Esophagus muscularis mucosa (tissue), 4 donors: ENCODE results near the gene C3orf22. TPM values are rescaled to one million over a fixed set of nuclear protein-coding genes. Genes with fewer than 3 reads are reported as not detected.

Experiments used
- DNase-seq: peaks from one replicate; pipeline ENCODE4 v3.0.0-alpha.2; 2017; ENCODE audit errors: extremely low spot score
- H3K27ac ChIP-seq, 4 donors: fragments of 200-600 bp; sonication (generic); replicated peaks in 1 of 4; 1 replicate in 3 of 4; 2 replicates in 1 of 4; pipeline ENCODE4 v1.5.1; 2016 to 2019; ENCODE audit warnings: mild to moderate bottlenecking in 1 of 4
- H3K27me3 ChIP-seq, 4 donors: fragments of 200-600 bp; sonication (generic); one replicate each; pipeline versions ENCODE4 v1.5.1 to v1.6.0; 2016 to 2019
- H3K36me3 ChIP-seq, 4 donors: fragments of 200-600 bp; sonication (generic); one replicate each; pipeline ENCODE4 v1.5.1; 2016 to 2019
- H3K4me1 ChIP-seq, 4 donors: fragments of 200-600 bp; sonication (generic); one replicate each; pipeline ENCODE4 v1.5.1; 2016 to 2019
- H3K4me3 ChIP-seq, 4 donors: fragments of 200-600 bp; sonication (generic); 1 replicate in 2 of 4; 2 replicates in 2 of 4; pipeline ENCODE4 v1.5.1; 2016 to 2019; ENCODE audit warnings: mild to moderate bottlenecking in 4 of 4, moderate library complexity in 1 of 4
- H3K9me3 ChIP-seq, 4 donors: fragments of 200-600 bp; sonication (generic); 1 replicate in 3 of 4; 2 replicates in 1 of 4; pipeline ENCODE4 v1.5.1; 2016 to 2019
- CTCF ChIP-seq, 3 experiments: fragments of 200-600 bp in 2 of 3; fragments of 450-650 bp in 1 of 3; sonication (generic) in 2 of 3; IDR thresholded peaks; one replicate each; pipeline ENCODE4 v1.5.1; 2017 to 2019; ENCODE audit warnings: antibody characterized with exemption in 3 of 3, mild to moderate bottlenecking in 2 of 3, moderate library complexity in 1 of 3
- EP300 ChIP-seq: sonication (generic); formaldehyde crosslinking; IDR thresholded peaks from one replicate; pipeline ENCODE4 v1.6.1; 2017; ENCODE audit warnings: antibody characterized with exemption
- POLR2A ChIP-seq: fragments of 450-650 bp; IDR thresholded peaks from one replicate; pipeline ENCODE4 v1.6.1; 2017; ENCODE audit warnings: antibody characterized with exemption, moderate library complexity, mild to moderate bottlenecking, low read depth
- POLR2AphosphoS5 ChIP-seq, 2 donors: sonication (generic); formaldehyde crosslinking; IDR thresholded peaks; one replicate each; pipeline ENCODE4 v1.6.1; 2017; ENCODE audit warnings: antibody characterized with exemption in 2 of 2
- WGBS: methylation state at CpG from one replicate; pipeline ENCODE4 v1.1.5; 2018; 5-methylcytosine and 5-hydroxymethylcytosine counted together
- intact Hi-C: fragments of 100-400 bp; cut with DNase I; formaldehyde crosslinking; loops from one replicate; pipeline ENCODE4 v1.15.1; 2023
- total RNA-seq, 4 donors: library from RNA; depleted of rRNA; stranded (reverse); fragments of >200 nt; gene quantifications; one replicate each; pipeline versions ENCODE4 v1.1.0 to v1.2.1, GENCODE V29; 2016

C3orf22 gene
- total RNA-seq, 4 donors from 2014 or later: not detected

GRCh38 chr3:126551121-126551838, 7.5 kb downstream of the C3orf22 start:
- H3K9me3 ChIP-seq: no peaks in the 10 kb centered on the region
- H3K27me3 ChIP-seq: peaks cover 0 to 21% (median 3%) of the 10 kb centered on the region in 4 donors
- WGBS: 74% methylated on average over 12 of the region's 13 CpGs
- H3K4me1 ChIP-seq: no peaks in the 10 kb centered on the region
- intact Hi-C loops: no loop called here
- H3K4me3 ChIP-seq: no peak overlapping the region
- no peak for TF ChIP-seq EP300
- no peak for TF ChIP-seq POLR2AphosphoS5 (IDR thresholded peaks at IDR 0.05)
- TF ChIP-seq POLR2A: no peak
- no peak for TF ChIP-seq CTCF (IDR thresholded peaks at IDR 0.05)
- no peaks in the 10 kb centered on the region for H3K36me3 ChIP-seq
- DNase-seq: peak; percentile 72
- no peak overlapping the region for H3K27ac ChIP-seq

DNA sequence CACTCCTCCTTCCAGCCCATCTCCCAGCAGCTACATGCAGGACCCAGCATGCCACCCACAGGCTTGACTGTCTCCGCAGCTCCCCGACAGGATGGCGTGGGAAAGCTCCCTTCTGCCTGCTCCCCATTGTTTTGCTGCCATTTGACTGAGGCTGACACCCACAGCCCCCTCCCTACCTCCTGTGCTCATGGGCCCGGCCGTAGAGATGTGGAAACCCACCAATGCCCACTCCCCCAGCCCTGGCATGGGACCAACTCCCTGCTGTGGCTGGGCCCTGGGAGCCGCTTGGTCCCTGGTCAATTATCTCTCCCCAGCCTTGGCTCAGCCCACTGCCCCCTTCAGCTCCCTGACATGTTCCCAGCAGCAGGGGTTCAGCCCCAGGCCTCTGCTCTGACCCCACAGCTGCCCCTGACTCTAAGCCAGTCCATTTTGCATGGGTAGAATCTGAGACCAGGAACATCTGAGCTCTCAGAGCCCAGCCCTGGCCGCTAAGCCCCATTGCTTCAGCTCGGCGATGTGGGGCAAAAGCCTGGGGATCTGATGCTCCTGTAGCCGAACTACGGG, 8.2 kb downstream of the C3orf22 start:
- intact Hi-C loops: no loop called here
- 78% methylated on average over 11 of the region's 11 CpGs for WGBS

GRCh38 chr3:126549861-126550487, 8.8 kb downstream of the C3orf22 start:
- H3K9me3 ChIP-seq: no peaks in the 10 kb centered on the region
- H3K27me3 ChIP-seq: peaks cover 0 to 29% (median 3%) of the 10 kb centered on the region in 4 donors
- H3K4me1 ChIP-seq: no peaks in the 10 kb centered on the region
- no peak for TF ChIP-seq EP300
- TF ChIP-seq POLR2A: no peak
- TF ChIP-seq POLR2AphosphoS5 (IDR thresholded peaks at IDR 0.05): no peak
- no peak for TF ChIP-seq CTCF (IDR thresholded peaks at IDR 0.05)
- intact Hi-C loops: no loop called here
- no peak for DNase-seq
- no peak overlapping the region for H3K4me3 ChIP-seq
- H3K36me3 ChIP-seq: no peaks in the 10 kb centered on the region
- WGBS: 67% methylated on average over 12 of the region's 12 CpGs
- no peak overlapping the region for H3K27ac ChIP-seq

More for the DNA sequence above, 8.2 kb downstream of the C3orf22 start:
- Histone ChIP-seq H3K36me3 (no peaks in the 10 kb centered on the region), H3K4me1 (no peaks in the 10 kb centered on the region), H3K27ac (no peak overlapping the region), H3K4me3 (no peak overlapping the region), H3K27me3 (peaks cover 0 to 28% (median 3%) of the 10 kb centered on the region in 4 donors), H3K9me3 (no peaks in the 10 kb centered on the region)
- TF ChIP-seq CTCF (IDR thresholded peaks at IDR 0.05) (no peak), EP300 (no peak), POLR2AphosphoS5 (IDR thresholded peaks at IDR 0.05) (no peak), POLR2A (no peak)
- DNase-seq: no peak

GRCh38 chr3:126548556-126549466, 9.9 kb downstream of the C3orf22 start:
- Histone ChIP-seq H3K4me1 (no peaks in the 10 kb centered on the region), H3K4me3 (no peak overlapping the region), H3K9me3 (no peaks in the 10 kb centered on the region), H3K27me3 (peaks cover 0 to 40% (median 3%) of the 10 kb centered on the region in 4 donors), H3K27ac (no peak overlapping the region), H3K36me3 (no peaks in the 10 kb centered on the region)
- WGBS: 55% methylated on average over 8 of the region's 9 CpGs
- intact Hi-C loops: no loop called here
- DNase-seq: no peak
- TF ChIP-seq EP300: no peak
- no peak for TF ChIP-seq CTCF (IDR thresholded peaks at IDR 0.05)
- TF ChIP-seq POLR2A: no peak
- no peak for TF ChIP-seq POLR2AphosphoS5 (IDR thresholded peaks at IDR 0.05)
